HepG2 (cell line): Measurements from ENCODE around the gene SEPTIN3. TPM values are rescaled to one million over a fixed set of nuclear protein-coding genes. Genes with fewer than 3 reads are reported as not detected.

ENCODE experiments used
- ATF5 ChIP-seq: sonication (generic); formaldehyde crosslinking; IDR thresholded peaks from 2 replicates; pipeline ENCODE4 v1.4.0; 2020; ENCODE audit warnings: mild to moderate bottlenecking, low read depth, missing genetic modification reagents
- BRD4 ChIP-seq: sonication (generic); formaldehyde crosslinking; IDR thresholded peaks from 2 replicates; pipeline ENCODE4 v1.4.0; 2020; ENCODE audit warnings: missing genetic modification reagents
- CHCHD3 ChIP-seq: sonication (generic); formaldehyde crosslinking; IDR thresholded peaks from 2 replicates; pipeline ENCODE4 v1.8.0; 2022; ENCODE audit warnings: mild to moderate bottlenecking, missing genetic modification reagents, moderate library complexity
- MBNL3 ChIP-seq: fragments of 250-450 bp; sonication (Bioruptor Pico); conservative IDR thresholded peaks from 2 replicates; pipeline ENCODE4 v1.8.0; 2022; ENCODE audit warnings: mild to moderate bottlenecking, inconsistent platforms
- POLR2A ChIP-seq, 2 experiments: IDR thresholded peaks; 2 replicates each; pipeline ENCODE4 v1.6.1; 2011; ENCODE audit warnings: low read depth in 2 of 2, low read length in 2 of 2, mild to moderate bottlenecking in 1 of 2, moderate library complexity in 1 of 2; ENCODE audit not compliant: insufficient read depth in 1 of 2
- POLR2G ChIP-seq: fragments of 200-400 bp; formaldehyde crosslinking; IDR thresholded peaks from 2 replicates; pipeline ENCODE4 v1.6.1; 2018; ENCODE audit warnings: mild to moderate bottlenecking, low read depth, low read length, moderate library complexity
- TRIM24 ChIP-seq: sonication (generic); formaldehyde crosslinking; IDR thresholded peaks from 2 replicates; pipeline ENCODE4 v1.8.0; 2022; ENCODE audit warnings: mild to moderate bottlenecking, missing genetic modification reagents
- XBP1 ChIP-seq: sonication (generic); formaldehyde crosslinking; IDR thresholded peaks from 2 replicates; pipeline ENCODE4 v1.5.0; 2020; ENCODE audit warnings: missing genetic modification reagents
- YY1 ChIP-seq: IDR thresholded peaks from 2 replicates; pipeline ENCODE4 v1.6.1; 2011; ENCODE audit warnings: low read length, low read depth, moderate library complexity, mild to moderate bottlenecking; ENCODE audit not compliant: insufficient read depth, insufficient replicate concordance
- ZBTB20 ChIP-seq: sonication (generic); formaldehyde crosslinking; IDR thresholded peaks from 2 replicates; pipeline ENCODE4 v1.8.1; 2023; ENCODE audit warnings: missing genetic modification reagents, low read depth, mild to moderate bottlenecking, borderline replicate concordance
- ZNF224 ChIP-seq: sonication (generic); formaldehyde crosslinking; IDR thresholded peaks from 2 replicates; pipeline ENCODE4 v1.5.0; 2020; ENCODE audit warnings: mild to moderate bottlenecking, missing genetic modification reagents
- ZNF256 ChIP-seq: sonication (generic); formaldehyde crosslinking; conservative IDR thresholded peaks from 2 replicates; pipeline ENCODE4 v1.4.0; 2020; ENCODE audit warnings: missing genetic modification reagents
- ZNF326 ChIP-seq: sonication (generic); formaldehyde crosslinking; IDR thresholded peaks from 2 replicates; pipeline ENCODE4 v1.4.0; 2020; ENCODE audit warnings: missing genetic modification reagents, borderline replicate concordance
- ZNF331 ChIP-seq: sonication (generic); formaldehyde crosslinking; IDR thresholded peaks from 2 replicates; pipeline ENCODE4 v1.4.0; 2020; ENCODE audit warnings: missing genetic modification reagents
- ZNF512B ChIP-seq: sonication (generic); formaldehyde crosslinking; IDR thresholded peaks from 2 replicates; pipeline ENCODE4 v1.5.1; 2020; ENCODE audit warnings: missing genetic modification reagents, mild to moderate bottlenecking, borderline replicate concordance
- ZNF614 ChIP-seq: IDR thresholded peaks from 2 replicates; pipeline ENCODE4 v1.6.1; 2018; ENCODE audit warnings: missing biosample characterization, missing genetic modification reagents, inconsistent platforms, borderline replicate concordance
- polyA plus RNA-seq, 8 experiments: library from polyadenylated mRNA; depleted of rRNA in 3 of 8; stranded (reverse) in 7 of 8; unstranded in 1 of 8; fragments of >200 nt; fragmentation: Illumina TruSeq in 4 of 8; extraction: Trizol in 4 of 8; gene quantifications; 2 replicates each; pipeline versions ENCODE4 v1.2.1 to v1.2.3, GENCODE V29; 2011 to 2016; ENCODE audit warnings: low read depth in 4 of 8, missing spikeins in 1 of 8, mixed read lengths in 1 of 8; ENCODE audit not compliant: insufficient read depth in 1 of 8
- total RNA-seq, 5 experiments: library from RNA; depleted of rRNA; stranded (reverse); fragments of >200 nt; fragmentation: Illumina TruSeq; extraction: Trizol; gene quantifications; 2 replicates each; pipeline ENCODE4 v1.2.3, GENCODE V29; 2016; ENCODE audit warnings: low read depth in 1 of 5
- TF ChIP-seq, protein P1 (sequence below): fragments of 450-650 bp; IDR thresholded peaks from 2 replicates; pipeline ENCODE4 v1.6.1; 2017; ENCODE audit warnings: mild to moderate bottlenecking
- TF ChIP-seq, protein P2 (sequence below): sonication (generic); formaldehyde crosslinking; IDR thresholded peaks from 2 replicates; pipeline ENCODE4 v1.4.0; 2020; ENCODE audit warnings: mild to moderate bottlenecking, missing genetic modification reagents
- TF ChIP-seq, protein P3 (sequence below): sonication (generic); formaldehyde crosslinking; IDR thresholded peaks from 2 replicates; pipeline ENCODE4 v1.5.0; 2020; ENCODE audit warnings: missing genetic modification reagents

Gene SEPTIN3
- total and polyA plus RNA-seq, 2 of the 13 experiments (the other 11 are each of a cell fraction or from before 2014, with no cell fraction given) = 0.04 TPM; not detected in 1

- TF ChIP-seq BRD4 (CRISPR knock-in tag) = 0 out of 2 replicates have a peak, but pooled peaks have one; percentile 34
- no peak for TF ChIP-seq ZNF224 (CRISPR knock-in tag)
- no peak for TF ChIP-seq ZNF512B (CRISPR knock-in tag)
- peak; percentile 67 to 69 for TF ChIP-seq POLR2A (IDR thresholded peaks at IDR 0.05; ENCODE audit: insufficient read depth in 1 of 2, low read depth in 2 of 2, low read length in 2 of 2)
- TF ChIP-seq TRIM24 (CRISPR knock-in tag) = no peak
- TF ChIP-seq XBP1 (CRISPR knock-in tag) = 0 out of 2 replicates have a peak, but pooled peaks have one; percentile 28
- no peak for TF ChIP-seq ZNF326 (CRISPR knock-in tag)
- TF ChIP-seq CHCHD3 (CRISPR knock-in tag) = no peak; the same call in 1 of the 2 replicates
- TF ChIP-seq, protein P1, sequence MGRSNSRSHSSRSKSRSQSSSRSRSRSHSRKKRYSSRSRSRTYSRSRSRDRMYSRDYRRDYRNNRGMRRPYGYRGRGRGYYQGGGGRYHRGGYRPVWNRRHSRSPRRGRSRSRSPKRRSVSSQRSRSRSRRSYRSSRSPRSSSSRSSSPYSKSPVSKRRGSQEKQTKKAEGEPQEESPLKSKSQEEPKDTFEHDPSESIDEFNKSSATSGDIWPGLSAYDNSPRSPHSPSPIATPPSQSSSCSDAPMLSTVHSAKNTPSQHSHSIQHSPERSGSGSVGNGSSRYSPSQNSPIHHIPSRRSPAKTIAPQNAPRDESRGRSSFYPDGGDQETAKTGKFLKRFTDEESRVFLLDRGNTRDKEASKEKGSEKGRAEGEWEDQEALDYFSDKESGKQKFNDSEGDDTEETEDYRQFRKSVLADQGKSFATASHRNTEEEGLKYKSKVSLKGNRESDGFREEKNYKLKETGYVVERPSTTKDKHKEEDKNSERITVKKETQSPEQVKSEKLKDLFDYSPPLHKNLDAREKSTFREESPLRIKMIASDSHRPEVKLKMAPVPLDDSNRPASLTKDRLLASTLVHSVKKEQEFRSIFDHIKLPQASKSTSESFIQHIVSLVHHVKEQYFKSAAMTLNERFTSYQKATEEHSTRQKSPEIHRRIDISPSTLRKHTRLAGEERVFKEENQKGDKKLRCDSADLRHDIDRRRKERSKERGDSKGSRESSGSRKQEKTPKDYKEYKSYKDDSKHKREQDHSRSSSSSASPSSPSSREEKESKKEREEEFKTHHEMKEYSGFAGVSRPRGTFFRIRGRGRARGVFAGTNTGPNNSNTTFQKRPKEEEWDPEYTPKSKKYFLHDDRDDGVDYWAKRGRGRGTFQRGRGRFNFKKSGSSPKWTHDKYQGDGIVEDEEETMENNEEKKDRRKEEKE = no peak
- 0 out of 2 replicates have a peak, but pooled peaks have one; percentile 34 for TF ChIP-seq ZNF331 (CRISPR knock-in tag)
- TF ChIP-seq, protein P2, sequence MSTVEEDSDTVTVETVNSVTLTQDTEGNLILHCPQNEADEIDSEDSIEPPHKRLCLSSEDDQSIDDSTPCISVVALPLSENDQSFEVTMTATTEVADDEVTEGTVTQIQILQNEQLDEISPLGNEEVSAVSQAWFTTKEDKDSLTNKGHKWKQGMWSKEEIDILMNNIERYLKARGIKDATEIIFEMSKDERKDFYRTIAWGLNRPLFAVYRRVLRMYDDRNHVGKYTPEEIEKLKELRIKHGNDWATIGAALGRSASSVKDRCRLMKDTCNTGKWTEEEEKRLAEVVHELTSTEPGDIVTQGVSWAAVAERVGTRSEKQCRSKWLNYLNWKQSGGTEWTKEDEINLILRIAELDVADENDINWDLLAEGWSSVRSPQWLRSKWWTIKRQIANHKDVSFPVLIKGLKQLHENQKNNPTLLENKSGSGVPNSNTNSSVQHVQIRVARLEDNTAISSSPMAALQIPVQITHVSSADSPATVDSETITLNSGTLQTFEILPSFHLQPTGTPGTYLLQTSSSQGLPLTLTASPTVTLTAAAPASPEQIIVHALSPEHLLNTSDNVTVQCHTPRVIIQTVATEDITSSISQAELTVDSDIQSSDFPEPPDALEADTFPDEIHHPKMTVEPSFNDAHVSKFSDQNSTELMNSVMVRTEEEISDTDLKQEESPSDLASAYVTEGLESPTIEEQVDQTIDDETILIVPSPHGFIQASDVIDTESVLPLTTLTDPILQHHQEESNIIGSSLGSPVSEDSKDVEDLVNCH = no peak; the same call in 1 of the 2 replicates
- no peak for TF ChIP-seq ZBTB20 (CRISPR knock-in tag)
- TF ChIP-seq ATF5 (CRISPR knock-in tag) = no peak; the same call in 1 of the 2 replicates
- TF ChIP-seq ZNF614 (CRISPR knock-in tag) = 0 out of 2 replicates have a peak, but pooled peaks have one; percentile 36
- peak; percentile 87 for TF ChIP-seq YY1
- peak; percentile 61; the same call in 1 of the 2 replicates for TF ChIP-seq POLR2G
- no peak for TF ChIP-seq MBNL3 (CRISPR knock-in tag)
- TF ChIP-seq ZNF256 (CRISPR knock-in tag) = no peak
- TF ChIP-seq, protein P3, sequence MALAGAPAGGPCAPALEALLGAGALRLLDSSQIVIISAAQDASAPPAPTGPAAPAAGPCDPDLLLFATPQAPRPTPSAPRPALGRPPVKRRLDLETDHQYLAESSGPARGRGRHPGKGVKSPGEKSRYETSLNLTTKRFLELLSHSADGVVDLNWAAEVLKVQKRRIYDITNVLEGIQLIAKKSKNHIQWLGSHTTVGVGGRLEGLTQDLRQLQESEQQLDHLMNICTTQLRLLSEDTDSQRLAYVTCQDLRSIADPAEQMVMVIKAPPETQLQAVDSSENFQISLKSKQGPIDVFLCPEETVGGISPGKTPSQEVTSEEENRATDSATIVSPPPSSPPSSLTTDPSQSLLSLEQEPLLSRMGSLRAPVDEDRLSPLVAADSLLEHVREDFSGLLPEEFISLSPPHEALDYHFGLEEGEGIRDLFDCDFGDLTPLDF (CRISPR knock-in tag) = peak; percentile 98
Measured at GRCh38 chr22:41946629-41947423, 22.4 kb upstream of the SEPTIN3 start, which contains the start of gene CENPM (continued).
